HepG2 (cell line): Measurements from ENCODE around the gene TIAM1. TPM values are rescaled to one million over a fixed set of nuclear protein-coding genes. Genes with fewer than 3 reads are reported as not detected.

Experiments
- ATAC-seq: fragments of 200-7000 bp; cut with Tn5 transposase; 3 replicates; pipeline ENCODE4 v1.9.1; 2020; ENCODE audit warnings: mild to moderate bottlenecking, moderate library complexity
- BruUV-seq: library from RNA; stranded (reverse); fragments of 400-500 nt; replicated peaks from 2 replicates; lab custom pipeline; 2021; lab: Mats Ljungman, UMichigan
- CTCF ChIA-PET: fragments of 300-600 bp; formaldehyde crosslinking; extraction: SDS; loops from one replicate; lab custom pipeline; 2021; ENCODE audit warnings: low total read pairs, inconsistent platforms, low intra/inter-chr PET ratio; lab: Yijun Ruan, JAX
- POLR2A ChIA-PET: fragments of 350-600 bp; sonication (Branson Sonifier 250); formaldehyde crosslinking; loops from one replicate; lab custom pipeline; 2020; ENCODE audit warnings: antibody characterized with exemption, inconsistent platforms; lab: Yijun Ruan, JAX
- DNase-seq: peaks from one replicate; pipeline ENCODE4 v3.0.0-alpha.2; 2015; ENCODE audit warnings: low spot score
- FAIRE-seq: peaks from 3 replicates; lab custom pipeline; 2011; peaks lifted over from hg19 to GRCh38; lab: Jason Lieb, UNC
- H2AFZ ChIP-seq: one replicate; pipeline ENCODE4 v1.6.1; 2011; ENCODE audit warnings: low read length, inconsistent platforms
- H3K27ac ChIP-seq: fragments of 300-600 bp; 3 replicates; pipeline ENCODE4 v1.8.0; 2011; ENCODE audit warnings: mixed run types, mild to moderate bottlenecking, mixed read lengths, low read length, inconsistent platforms; ENCODE audit not compliant: insufficient read depth; ENCODE audit errors: extremely low read length
- H3K27me3 ChIP-seq, 2 experiments: fragments of 200-600 bp in 1 of 2; 2 replicates in 1 of 2; 3 replicates in 1 of 2; pipeline versions ENCODE4 v1.6.0 to v1.8.0; 2011; ENCODE audit warnings: low read length in 2 of 2, mild to moderate bottlenecking in 2 of 2, moderate library complexity in 2 of 2, inconsistent platforms in 1 of 2; ENCODE audit not compliant: insufficient read depth in 2 of 2, control insufficient read depth in 1 of 2
- H3K36me3 ChIP-seq, 2 experiments: fragments of 200-600 bp in 1 of 2; replicated peaks in 1 of 2; 2 replicates in 1 of 2; 3 replicates in 1 of 2; pipeline versions ENCODE4 v1.5.1 to v1.8.0; 2011; ENCODE audit warnings: low read length in 2 of 2, inconsistent platforms in 1 of 2; ENCODE audit not compliant: insufficient read depth in 2 of 2, control insufficient read depth in 1 of 2
- H3K4me1 ChIP-seq: 2 replicates; pipeline ENCODE4 v1.5.1; 2012; ENCODE audit warnings: low read length, inconsistent platforms; ENCODE audit not compliant: insufficient read depth
- H3K4me2 ChIP-seq: 2 replicates; pipeline ENCODE4 v1.6.0; 2011; ENCODE audit warnings: low read depth, low read length, inconsistent platforms
- H3K4me3 ChIP-seq, 3 experiments: fragments of 200-600 bp in 1 of 3; sonication (generic), shearing (Covaris generic) in 1 of 3; replicated peaks in 1 of 3; 2 replicates each; pipeline ENCODE4 v1.5.1; 2011 to 2016; ENCODE audit warnings: low read length in 3 of 3, inconsistent platforms in 2 of 3, low read depth in 2 of 3, mild to moderate bottlenecking in 2 of 3, control low read depth in 1 of 3, mixed read lengths in 1 of 3; ENCODE audit not compliant: insufficient read depth in 1 of 3
- H3K79me2 ChIP-seq: one replicate; pipeline ENCODE4 v1.6.1; 2011; ENCODE audit warnings: low read length, inconsistent platforms; ENCODE audit not compliant: insufficient read depth
- H3K9ac ChIP-seq: 2 replicates; pipeline ENCODE4 v1.6.0; 2011; ENCODE audit warnings: mild to moderate bottlenecking, low read depth, low read length, inconsistent platforms; ENCODE audit not compliant: insufficient read depth
- H3K9me3 ChIP-seq: 2 replicates; pipeline ENCODE4 v1.5.1; 2012; ENCODE audit warnings: mild to moderate bottlenecking, low read length
- H4K20me1 ChIP-seq: 2 replicates; pipeline ENCODE4 v1.6.0; 2011; ENCODE audit warnings: inconsistent platforms, mild to moderate bottlenecking, low read length, moderate library complexity; ENCODE audit not compliant: insufficient read depth
- ZFP37 ChIP-seq: sonication (generic); formaldehyde crosslinking; IDR thresholded peaks from 2 replicates; pipeline ENCODE4 v1.4.0; 2020; ENCODE audit warnings: missing genetic modification reagents, borderline replicate concordance
- ZKSCAN1 ChIP-seq: fragments of 150-350 bp; IDR thresholded peaks from 2 replicates; pipeline ENCODE4 v1.6.1; 2014; ENCODE audit warnings: low read length
- ZNF510 ChIP-seq: sonication (generic); formaldehyde crosslinking; IDR thresholded peaks from 2 replicates; pipeline ENCODE4 v1.4.0; 2020; ENCODE audit warnings: low read depth, mild to moderate bottlenecking, missing genetic modification reagents
- WGBS: methylation state at CpG from one replicate; pipeline ENCODE4 v1.1.6; 2017; ENCODE audit warnings: low lambda C conversion rate; 5-methylcytosine and 5-hydroxymethylcytosine counted together
- in situ Hi-C: cut with HindIII; loops from 2 replicates; pipeline ENCODE4 v1.10.0; 2017; ENCODE audit warnings: low pct_unique_long_range_greater_than_20kb; ENCODE audit not compliant: extremely low pct_ligation_motif_present
- intact Hi-C: fragments of 100-400 bp; cut with micrococcal nuclease; formaldehyde crosslinking; loops from one replicate; pipeline ENCODE4 v1.10.0; 2022; ENCODE audit not compliant: unreplicated experiment
- polyA plus RNA-seq, 8 experiments: library from polyadenylated mRNA; depleted of rRNA in 3 of 8; stranded (reverse) in 7 of 8; unstranded in 1 of 8; fragments of >200 nt; fragmentation: Illumina TruSeq in 4 of 8; extraction: Trizol in 4 of 8; gene quantifications; 2 replicates each; pipeline versions ENCODE4 v1.2.1 to v1.2.3, GENCODE V29; 2011 to 2016; ENCODE audit warnings: low read depth in 4 of 8, missing spikeins in 1 of 8, mixed read lengths in 1 of 8; ENCODE audit not compliant: insufficient read depth in 1 of 8
- total RNA-seq, 5 experiments: library from RNA; depleted of rRNA; stranded (reverse); fragments of >200 nt; fragmentation: Illumina TruSeq; extraction: Trizol; gene quantifications; 2 replicates each; pipeline ENCODE4 v1.2.3, GENCODE V29; 2016; ENCODE audit warnings: low read depth in 1 of 5
- TF ChIP-seq, protein P1 (sequence below): fragments of 450-650 bp; IDR thresholded peaks from 2 replicates; pipeline ENCODE4 v1.6.1; 2017; ENCODE audit warnings: mild to moderate bottlenecking
- TF ChIP-seq, protein P2 (sequence below): sonication (generic); formaldehyde crosslinking; IDR thresholded peaks from 2 replicates; pipeline ENCODE4 v1.4.0; 2020; ENCODE audit warnings: mild to moderate bottlenecking, missing genetic modification reagents, borderline replicate concordance

TIAM1 gene
- total and polyA plus RNA-seq, 2 of the 13 experiments (the other 11 are each of a cell fraction or from before 2014, with no cell fraction given), result 0.13 to 0.24 TPM

DNA sequence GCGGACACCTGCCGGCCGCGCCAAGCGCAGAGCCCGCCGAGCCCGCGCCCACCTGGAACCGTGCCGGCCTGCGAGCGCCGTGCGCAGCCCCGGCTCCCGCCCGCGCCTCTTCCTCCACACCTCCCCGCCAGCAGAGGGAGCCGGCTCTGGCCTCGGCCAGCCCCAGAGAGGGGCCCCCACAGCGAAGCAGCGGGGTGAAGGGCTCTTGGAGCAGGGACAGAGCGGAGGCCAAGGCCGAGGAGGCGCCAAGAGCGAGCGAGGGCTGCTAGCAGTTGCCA lies 255.6 kb downstream of the TIAM1 start:
- Histone ChIP-seq H3K36me3 (no peaks in the 10 kb centered on the region), H3K27ac (no peak overlapping the region), H3K4me1 (peaks cover 7% of the 10 kb centered on the region; the same call in 1 of the 2 replicates), H3K79me2 (no peaks in the 10 kb centered on the region), H2AFZ (no peak overlapping the region), H3K9ac (no peak overlapping the region), H3K4me2 (no peak overlapping the region)
- in situ Hi-C loops (loop anchor here (25.0 kb wide), 3 partner anchors 751 to 2001 kb away; partner anchors contain the start of genes KRTAP23-1 and KRTAP27-1), intact Hi-C loops (no loop called here)
- WGBS, result 78% methylated on average over 26 of the region's 29 CpGs
- DNase-seq (no peak), FAIRE-seq (no peak)
- TF ChIP-seq ZNF510 (CRISPR knock-in tag) (no peak), ZKSCAN1 (no peak), ZFP37 (CRISPR knock-in tag) (no peak)
- TF ChIP-seq, protein P1, sequence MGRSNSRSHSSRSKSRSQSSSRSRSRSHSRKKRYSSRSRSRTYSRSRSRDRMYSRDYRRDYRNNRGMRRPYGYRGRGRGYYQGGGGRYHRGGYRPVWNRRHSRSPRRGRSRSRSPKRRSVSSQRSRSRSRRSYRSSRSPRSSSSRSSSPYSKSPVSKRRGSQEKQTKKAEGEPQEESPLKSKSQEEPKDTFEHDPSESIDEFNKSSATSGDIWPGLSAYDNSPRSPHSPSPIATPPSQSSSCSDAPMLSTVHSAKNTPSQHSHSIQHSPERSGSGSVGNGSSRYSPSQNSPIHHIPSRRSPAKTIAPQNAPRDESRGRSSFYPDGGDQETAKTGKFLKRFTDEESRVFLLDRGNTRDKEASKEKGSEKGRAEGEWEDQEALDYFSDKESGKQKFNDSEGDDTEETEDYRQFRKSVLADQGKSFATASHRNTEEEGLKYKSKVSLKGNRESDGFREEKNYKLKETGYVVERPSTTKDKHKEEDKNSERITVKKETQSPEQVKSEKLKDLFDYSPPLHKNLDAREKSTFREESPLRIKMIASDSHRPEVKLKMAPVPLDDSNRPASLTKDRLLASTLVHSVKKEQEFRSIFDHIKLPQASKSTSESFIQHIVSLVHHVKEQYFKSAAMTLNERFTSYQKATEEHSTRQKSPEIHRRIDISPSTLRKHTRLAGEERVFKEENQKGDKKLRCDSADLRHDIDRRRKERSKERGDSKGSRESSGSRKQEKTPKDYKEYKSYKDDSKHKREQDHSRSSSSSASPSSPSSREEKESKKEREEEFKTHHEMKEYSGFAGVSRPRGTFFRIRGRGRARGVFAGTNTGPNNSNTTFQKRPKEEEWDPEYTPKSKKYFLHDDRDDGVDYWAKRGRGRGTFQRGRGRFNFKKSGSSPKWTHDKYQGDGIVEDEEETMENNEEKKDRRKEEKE, result no peak
- TF ChIP-seq, protein P2, sequence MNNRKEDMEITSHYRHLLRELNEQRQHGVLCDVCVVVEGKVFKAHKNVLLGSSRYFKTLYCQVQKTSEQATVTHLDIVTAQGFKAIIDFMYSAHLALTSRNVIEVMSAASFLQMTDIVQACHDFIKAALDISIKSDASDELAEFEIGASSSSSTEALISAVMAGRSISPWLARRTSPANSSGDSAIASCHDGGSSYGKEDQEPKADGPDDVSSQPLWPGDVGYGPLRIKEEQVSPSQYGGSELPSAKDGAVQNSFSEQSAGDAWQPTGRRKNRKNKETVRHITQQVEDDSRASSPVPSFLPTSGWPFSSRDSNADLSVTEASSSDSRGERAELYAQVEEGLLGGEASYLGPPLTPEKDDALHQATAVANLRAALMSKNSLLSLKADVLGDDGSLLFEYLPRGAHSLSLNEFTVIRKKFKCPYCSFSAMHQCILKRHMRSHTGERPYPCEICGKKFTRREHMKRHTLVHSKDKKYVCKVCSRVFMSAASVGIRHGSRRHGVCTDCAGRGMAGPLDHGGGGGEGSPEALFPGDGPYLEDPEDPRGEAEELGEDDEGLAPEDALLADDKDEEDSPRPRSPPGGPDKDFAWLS (CRISPR knock-in tag), result no peak
- TF ChIP-seq, all 625 proteins: peak for 0
- Histone ChIP-seq H3K27me3 (no peaks in the 10 kb centered on the region), H4K20me1 (no peaks in the 10 kb centered on the region), H3K9me3 (no peaks in the 10 kb centered on the region), H3K4me3 (no peak overlapping the region)
- ATAC-seq, result no peak
- no TSS peak for BruUV-seq
- ChIA-PET CTCF (no interaction called here), POLR2A (no interaction called here)
